SK-N-SH (cell line): Measurements from ENCODE around the gene SUPV3L1. TPM values are rescaled to one million over a fixed set of nuclear protein-coding genes. Genes with fewer than 3 reads are reported as not detected.

ENCODE experiments used
- CTCF ChIA-PET: fragments of 300-600, 350-600 bp; formaldehyde crosslinking; extraction: SDS; loops from one replicate; lab custom pipeline; 2021; lab: Yijun Ruan, JAX
- POLR2A ChIA-PET: fragments of 350-600 bp; sonication (Branson Sonifier 250); formaldehyde crosslinking; extraction: SDS; loops from one replicate; lab custom pipeline; 2020; ENCODE audit warnings: antibody characterized with exemption, inconsistent platforms; lab: Yijun Ruan, JAX
- DNase-seq: peaks from one replicate; pipeline ENCODE4 v3.0.0; 2012
- H2AFZ ChIP-seq: fragments of 200-600 bp; sonication (generic); 2 replicates; pipeline ENCODE4 v1.8.1; 2016; ENCODE audit warnings: antibody characterized with exemption, mild to moderate bottlenecking, low read depth
- H3F3A ChIP-seq: fragments of 200-600 bp; sonication (generic); replicated peaks from 2 replicates; pipeline ENCODE3; 2016; ENCODE audit warnings: antibody characterized with exemption, mild to moderate bottlenecking; ENCODE audit not compliant: insufficient read depth
- H3K27ac ChIP-seq, 2 experiments: fragments of 200-500 bp in 1 of 2; fragments of 200-600 bp in 1 of 2; sonication (Bioruptor generic) in 1 of 2; sonication (generic), shearing (Covaris generic) in 1 of 2; 2 replicates each; pipeline versions ENCODE4 v1.5.1 to v1.6.1; 2014 to 2016; ENCODE audit warnings: low read depth in 2 of 2, inconsistent platforms in 1 of 2, low read length in 1 of 2, mild to moderate bottlenecking in 1 of 2, mixed read lengths in 1 of 2
- H3K27me3 ChIP-seq: fragments of 200-600 bp; sonication (generic), shearing (Covaris generic); 2 replicates; pipeline ENCODE4 v1.6.1; 2016; ENCODE audit warnings: mixed run types; ENCODE audit not compliant: insufficient read depth
- H3K36me3 ChIP-seq, 2 experiments: fragments of 200-500 bp in 1 of 2; fragments of 200-600 bp in 1 of 2; sonication (Bioruptor generic) in 1 of 2; sonication (generic) in 1 of 2; replicated peaks in 1 of 2; 2 replicates each; pipeline versions ENCODE3 to v1.5.1; 2014 to 2016; ENCODE audit warnings: low read length in 1 of 2, mild to moderate bottlenecking in 1 of 2; ENCODE audit not compliant: insufficient read depth in 2 of 2, control insufficient read depth in 1 of 2
- H3K4me1 ChIP-seq, 2 experiments: fragments of 200-500 bp in 1 of 2; fragments of 200-600 bp in 1 of 2; sonication (Bioruptor generic) in 1 of 2; sonication (generic), shearing (Covaris generic) in 1 of 2; 2 replicates each; pipeline versions ENCODE4 v1.5.1 to v1.6.1; 2014 to 2016; ENCODE audit warnings: low read depth in 1 of 2, low read length in 1 of 2, mixed run types in 1 of 2; ENCODE audit not compliant: insufficient read depth in 2 of 2, control insufficient read depth in 1 of 2
- H3K4me2 ChIP-seq: fragments of 200-600 bp; sonication (generic), shearing (Covaris generic); 2 replicates; pipeline ENCODE4 v1.6.1; 2017; ENCODE audit warnings: mixed run types
- H3K4me3 ChIP-seq, 2 experiments: fragments of 200-500 bp in 1 of 2; fragments of 200-600 bp in 1 of 2; sonication (Bioruptor generic) in 1 of 2; sonication (generic), shearing (Covaris generic) in 1 of 2; 2 replicates each; pipeline versions ENCODE4 v1.5.1 to v1.8.1; 2014 to 2016; ENCODE audit warnings: low read depth in 2 of 2, inconsistent platforms in 1 of 2, low read length in 1 of 2, mild to moderate bottlenecking in 1 of 2, mixed read lengths in 1 of 2, moderate library complexity in 1 of 2
- H3K79me2 ChIP-seq: fragments of 200-600 bp; sonication (generic); 2 replicates; pipeline ENCODE4 v1.8.1; 2017; ENCODE audit warnings: mild to moderate bottlenecking; ENCODE audit not compliant: insufficient read depth
- H3K9ac ChIP-seq: fragments of 200-600 bp; sonication (generic); 2 replicates; pipeline ENCODE4 v1.6.1; 2017; ENCODE audit warnings: mixed run types
- H3K9me2 ChIP-seq: fragments of 200-600 bp; sonication (generic); 2 replicates; pipeline ENCODE4 v1.6.1; 2017; ENCODE audit warnings: mixed run types
- H3K9me3 ChIP-seq: fragments of 200-600 bp; sonication (generic); 2 replicates; pipeline ENCODE4 v1.6.1; 2017; ENCODE audit warnings: mixed run types, mild to moderate bottlenecking, moderate library complexity
- H4K20me1 ChIP-seq: fragments of 200-600 bp; sonication (generic); 2 replicates; pipeline ENCODE4 v1.6.1; 2017; ENCODE audit warnings: mild to moderate bottlenecking, mixed run types; ENCODE audit not compliant: insufficient read depth
- CHD2 ChIP-seq: fragments of 150-350 bp; IDR thresholded peaks from 2 replicates; pipeline ENCODE4 v1.6.1; 2018; ENCODE audit warnings: low read length; ENCODE audit not compliant: partially characterized antibody
- EZH2phosphoT487 ChIP-seq: fragments of 200-600 bp; sonication (generic); IDR thresholded peaks from 2 replicates; pipeline ENCODE4 v1.6.1; 2017; ENCODE audit warnings: low read depth, mixed run types, mild to moderate bottlenecking, antibody characterized with exemption, moderate library complexity, borderline replicate concordance
- FOSL2 ChIP-seq: IDR thresholded peaks from 2 replicates; pipeline ENCODE4 v1.4.0; 2012; ENCODE audit warnings: low read depth, mild to moderate bottlenecking, moderate library complexity, borderline replicate concordance
- FOXJ3 ChIP-seq: sonication (generic); formaldehyde crosslinking; IDR thresholded peaks from 2 replicates; pipeline ENCODE4 v1.5.1; 2020; ENCODE audit warnings: mild to moderate bottlenecking, missing genetic modification reagents
- GATA2 ChIP-seq: sonication (generic); formaldehyde crosslinking; IDR thresholded peaks from 2 replicates; pipeline ENCODE4 v1.5.0; 2020; ENCODE audit warnings: mild to moderate bottlenecking, missing genetic modification reagents
- MXI1 ChIP-seq: IDR thresholded peaks from 2 replicates; pipeline ENCODE4 v1.6.1; 2012; ENCODE audit warnings: mild to moderate bottlenecking, low read depth, low read length, improper control_type of control experiment
- NFIC ChIP-seq: IDR thresholded peaks from 2 replicates; pipeline ENCODE4 v1.4.0; 2012; ENCODE audit warnings: borderline replicate concordance
- POLR2AphosphoS5 ChIP-seq: IDR thresholded peaks from 2 replicates; pipeline ENCODE4 v1.6.1; 2012; ENCODE audit warnings: low read depth, low read length
- RAD21 ChIP-seq: IDR thresholded peaks from 2 replicates; pipeline ENCODE4 v1.6.1; 2012; ENCODE audit warnings: mild to moderate bottlenecking, low read length
- RXRA ChIP-seq: IDR thresholded peaks from 2 replicates; pipeline ENCODE4 v1.4.0; 2012; ENCODE audit warnings: low read depth, mild to moderate bottlenecking, borderline replicate concordance
- SIN3A ChIP-seq: IDR thresholded peaks from 2 replicates; pipeline ENCODE4 v1.6.1; 2012; ENCODE audit warnings: low read depth, mild to moderate bottlenecking, low read length, moderate library complexity, borderline replicate concordance
- TAF1 ChIP-seq: IDR thresholded peaks from 2 replicates; pipeline ENCODE4 v1.6.1; 2012; ENCODE audit warnings: low read depth, mild to moderate bottlenecking, low read length, moderate library complexity, borderline replicate concordance
- TCF12 ChIP-seq: IDR thresholded peaks from 2 replicates; pipeline ENCODE4 v1.4.0; 2012
- USF2 ChIP-seq: fragments of 150-350 bp; IDR thresholded peaks from 2 replicates; pipeline ENCODE4 v1.6.1; 2017; ENCODE audit warnings: antibody characterized with exemption, low read length, low read depth, borderline replicate concordance
- YY1 ChIP-seq: IDR thresholded peaks from 2 replicates; pipeline ENCODE4 v1.4.0; 2012; ENCODE audit warnings: low read depth, mild to moderate bottlenecking
- WGBS: methylation state at CpG from one replicate; pipeline ENCODE4 v1.1.6; 2017; ENCODE audit warnings: low lambda C conversion rate; 5-methylcytosine and 5-hydroxymethylcytosine counted together
- polyA plus RNA-seq, 3 experiments: library from polyadenylated mRNA; depleted of rRNA; stranded (reverse); fragments of >200 nt; gene quantifications; 2 replicates each; pipeline ENCODE4 v1.2.3, GENCODE V29; 2012
- TF ChIP-seq, protein P1 (sequence below): fragments of 150-350 bp; IDR thresholded peaks from 2 replicates; pipeline ENCODE4 v1.6.1; 2016; ENCODE audit warnings: mild to moderate bottlenecking, low read depth, low read length
- TF ChIP-seq, protein P2 (sequence below): IDR thresholded peaks from 2 replicates; pipeline ENCODE4 v1.6.1; 2012; ENCODE audit warnings: mild to moderate bottlenecking, low read depth, low read length, moderate library complexity

Gene SUPV3L1
- polyA plus RNA-seq, 1 of the 3 experiments (the other 2 are of a cell fraction): 19.8 TPM

- no peaks in the 10 kb centered on the region for H3K9me3 ChIP-seq
- no peaks in the 10 kb centered on the region for H3K79me2 ChIP-seq
- no peak for TF ChIP-seq NFIC
- TF ChIP-seq, protein P1, sequence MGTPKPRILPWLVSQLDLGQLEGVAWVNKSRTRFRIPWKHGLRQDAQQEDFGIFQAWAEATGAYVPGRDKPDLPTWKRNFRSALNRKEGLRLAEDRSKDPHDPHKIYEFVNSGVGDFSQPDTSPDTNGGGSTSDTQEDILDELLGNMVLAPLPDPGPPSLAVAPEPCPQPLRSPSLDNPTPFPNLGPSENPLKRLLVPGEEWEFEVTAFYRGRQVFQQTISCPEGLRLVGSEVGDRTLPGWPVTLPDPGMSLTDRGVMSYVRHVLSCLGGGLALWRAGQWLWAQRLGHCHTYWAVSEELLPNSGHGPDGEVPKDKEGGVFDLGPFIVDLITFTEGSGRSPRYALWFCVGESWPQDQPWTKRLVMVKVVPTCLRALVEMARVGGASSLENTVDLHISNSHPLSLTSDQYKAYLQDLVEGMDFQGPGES: no peak
- no peak for TF ChIP-seq POLR2AphosphoS5
- TF ChIP-seq TCF12: no peak
- TF ChIP-seq, protein P2, sequence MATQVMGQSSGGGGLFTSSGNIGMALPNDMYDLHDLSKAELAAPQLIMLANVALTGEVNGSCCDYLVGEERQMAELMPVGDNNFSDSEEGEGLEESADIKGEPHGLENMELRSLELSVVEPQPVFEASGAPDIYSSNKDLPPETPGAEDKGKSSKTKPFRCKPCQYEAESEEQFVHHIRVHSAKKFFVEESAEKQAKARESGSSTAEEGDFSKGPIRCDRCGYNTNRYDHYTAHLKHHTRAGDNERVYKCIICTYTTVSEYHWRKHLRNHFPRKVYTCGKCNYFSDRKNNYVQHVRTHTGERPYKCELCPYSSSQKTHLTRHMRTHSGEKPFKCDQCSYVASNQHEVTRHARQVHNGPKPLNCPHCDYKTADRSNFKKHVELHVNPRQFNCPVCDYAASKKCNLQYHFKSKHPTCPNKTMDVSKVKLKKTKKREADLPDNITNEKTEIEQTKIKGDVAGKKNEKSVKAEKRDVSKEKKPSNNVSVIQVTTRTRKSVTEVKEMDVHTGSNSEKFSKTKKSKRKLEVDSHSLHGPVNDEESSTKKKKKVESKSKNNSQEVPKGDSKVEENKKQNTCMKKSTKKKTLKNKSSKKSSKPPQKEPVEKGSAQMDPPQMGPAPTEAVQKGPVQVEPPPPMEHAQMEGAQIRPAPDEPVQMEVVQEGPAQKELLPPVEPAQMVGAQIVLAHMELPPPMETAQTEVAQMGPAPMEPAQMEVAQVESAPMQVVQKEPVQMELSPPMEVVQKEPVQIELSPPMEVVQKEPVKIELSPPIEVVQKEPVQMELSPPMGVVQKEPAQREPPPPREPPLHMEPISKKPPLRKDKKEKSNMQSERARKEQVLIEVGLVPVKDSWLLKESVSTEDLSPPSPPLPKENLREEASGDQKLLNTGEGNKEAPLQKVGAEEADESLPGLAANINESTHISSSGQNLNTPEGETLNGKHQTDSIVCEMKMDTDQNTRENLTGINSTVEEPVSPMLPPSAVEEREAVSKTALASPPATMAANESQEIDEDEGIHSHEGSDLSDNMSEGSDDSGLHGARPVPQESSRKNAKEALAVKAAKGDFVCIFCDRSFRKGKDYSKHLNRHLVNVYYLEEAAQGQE: no peak
- no peak for TF ChIP-seq FOXJ3 (CRISPR knock-in tag)
- no peak for TF ChIP-seq MXI1
- TF ChIP-seq FOSL2: no peak
- no peak for TF ChIP-seq RXRA
- no peak for TF ChIP-seq USF2
- no peak for TF ChIP-seq SIN3A
- no peak for TF ChIP-seq TAF1
- TF ChIP-seq RAD21: no peak
- TF ChIP-seq GATA2 (CRISPR knock-in tag): no peak
- no peak for TF ChIP-seq CHD2
- TF ChIP-seq YY1: no peak
- no peak for TF ChIP-seq EZH2phosphoT487
- ChIA-PET POLR2A (interaction anchor here (0.7 kb wide), 1 partner anchor 132 kb away, joined by 3 read pairs; no protein-coding TSS in a partner anchor), CTCF (interaction anchor here (0.9 to 1.9 kb wide), 5 partner anchors 9 to 188 kb away, joined by 3 to 5 read pairs (median 3); no protein-coding TSS in a partner anchor)
- no peaks in the 10 kb centered on the region for H3K9me2 ChIP-seq
- no peak within 1 kb of the TSS for H3K27ac ChIP-seq
- no peaks in the 10 kb centered on the region for H3F3A ChIP-seq
- no peak within 1 kb of the TSS for H2AFZ ChIP-seq
- H3K36me3 ChIP-seq: no peaks in the 10 kb centered on the region
- no peaks in the 10 kb centered on the region for H4K20me1 ChIP-seq
- H3K9ac ChIP-seq: no peak within 1 kb of the TSS
- peaks cover 5 to 19% of the 10 kb centered on the region in 2 experiments; a peak in 2 of 4 replicates for H3K4me1 ChIP-seq
- no peak for DNase-seq
- H3K4me2 ChIP-seq: no peak within 1 kb of the TSS
- no peaks in the 10 kb centered on the region for H3K27me3 ChIP-seq
- no peak within 1 kb of the TSS for H3K4me3 ChIP-seq
- 76% methylated on average over 7 of the region's 8 CpGs for WGBS
Observed at GRCh38 chr10:69220041-69220451, 40.0 kb downstream of the SUPV3L1 start, which contains the start of gene HKDC1. Gene HKDC1, plus strand, starts transcription at chr10:69220332. Its CDS starts 104 bp downstream, at chr10:69220436.
